ENCODE results near the gene CACNG8. TPM values are rescaled to one million over a fixed set of nuclear protein-coding genes. Genes with fewer than 3 reads are reported as not detected.
A peak's percentile ranks its signal among the peaks of the same experiment; 100 is the strongest.

CACNG8 gene
- polyA plus RNA-seq, 3 donors: 0.05 TPM; not detected in 2

GRCh38 chr19:53958168-53958571 is 4.6 kb upstream of the CACNG8 start:
- H3K27me3 ChIP-seq (ENCODE audit: control insufficient read depth in 2 of 2, insufficient read depth in 2 of 2, low read length in 2 of 2): peaks cover 60 to 72% of the 10 kb centered on the region in 2 donors
- no peaks in the 10 kb centered on the region for H3K36me3 ChIP-seq (replicated peaks in 1 of 2; ENCODE audit: control insufficient read depth in 1 of 2, insufficient read depth in 2 of 2, low read length in 2 of 2)
- no peaks in the 10 kb centered on the region for H4K20me1 ChIP-seq (ENCODE audit: insufficient read depth, low read length)
- H3K4me3 ChIP-seq (replicated peaks in 1 of 3; ENCODE audit: low read depth in 2 of 3, low read length in 3 of 3): no peak overlapping the region
- H3K4me3 Mint-ChIP-seq: peak overlapping the region in 1 of 2 donors; percentile 77
- peaks cover 11% of the 10 kb centered on the region for H3K4me1 Mint-ChIP-seq
- no peak overlapping the region for H3K27ac ChIP-seq (ENCODE audit: low read depth in 1 of 2, low read length in 2 of 2)
- no peak for DNase-seq
- no peak for TF ChIP-seq CTCF (IDR thresholded peaks at IDR 0.05)
- H3K9ac ChIP-seq (ENCODE audit: insufficient read depth, low read length, poor library complexity, severe bottlenecking): no peak overlapping the region
- H2AFZ ChIP-seq (ENCODE audit: insufficient read depth, low read depth, low read length, poor library complexity, severe bottlenecking): no peak overlapping the region
- no peaks in the 10 kb centered on the region for H3K79me2 ChIP-seq (ENCODE audit: insufficient read depth, low read length)
- H3K9me3 Mint-ChIP-seq: peaks cover 0 to 25% (median 12%) of the 10 kb centered on the region in 7 donors
- H3K36me3 Mint-ChIP-seq: peaks cover 5 to 6% of the 10 kb centered on the region in 2 donors
- no peak overlapping the region for H3K4me2 ChIP-seq (replicated peaks; ENCODE audit: extremely low read depth, low read length, poor library complexity, severe bottlenecking)
- H3K27me3 Mint-ChIP-seq (ENCODE audit: low read depth in 3 of 3): peaks cover 64 to 80% (median 76%) of the 10 kb centered on the region in 3 donors
- H3K4me1 ChIP-seq (ENCODE audit: control insufficient read depth in 1 of 2, insufficient read depth in 2 of 2, low read length in 2 of 2): peaks cover 0 to 7% of the 10 kb centered on the region in 2 donors
- H3K27ac Mint-ChIP-seq: no peak overlapping the region
- intact Hi-C loops (cut with micrococcal nuclease): no loop called here
- 10% methylated on average over 3 of the region's 14 CpGs for WGBS (ENCODE audit: insufficient coverage)
- peaks cover 0 to 16% of the 10 kb centered on the region in 2 donors for H3K9me3 ChIP-seq (replicated peaks in 1 of 2; ENCODE audit: control insufficient read depth in 1 of 2, insufficient read depth in 1 of 2, low read length in 2 of 2)

DNA sequence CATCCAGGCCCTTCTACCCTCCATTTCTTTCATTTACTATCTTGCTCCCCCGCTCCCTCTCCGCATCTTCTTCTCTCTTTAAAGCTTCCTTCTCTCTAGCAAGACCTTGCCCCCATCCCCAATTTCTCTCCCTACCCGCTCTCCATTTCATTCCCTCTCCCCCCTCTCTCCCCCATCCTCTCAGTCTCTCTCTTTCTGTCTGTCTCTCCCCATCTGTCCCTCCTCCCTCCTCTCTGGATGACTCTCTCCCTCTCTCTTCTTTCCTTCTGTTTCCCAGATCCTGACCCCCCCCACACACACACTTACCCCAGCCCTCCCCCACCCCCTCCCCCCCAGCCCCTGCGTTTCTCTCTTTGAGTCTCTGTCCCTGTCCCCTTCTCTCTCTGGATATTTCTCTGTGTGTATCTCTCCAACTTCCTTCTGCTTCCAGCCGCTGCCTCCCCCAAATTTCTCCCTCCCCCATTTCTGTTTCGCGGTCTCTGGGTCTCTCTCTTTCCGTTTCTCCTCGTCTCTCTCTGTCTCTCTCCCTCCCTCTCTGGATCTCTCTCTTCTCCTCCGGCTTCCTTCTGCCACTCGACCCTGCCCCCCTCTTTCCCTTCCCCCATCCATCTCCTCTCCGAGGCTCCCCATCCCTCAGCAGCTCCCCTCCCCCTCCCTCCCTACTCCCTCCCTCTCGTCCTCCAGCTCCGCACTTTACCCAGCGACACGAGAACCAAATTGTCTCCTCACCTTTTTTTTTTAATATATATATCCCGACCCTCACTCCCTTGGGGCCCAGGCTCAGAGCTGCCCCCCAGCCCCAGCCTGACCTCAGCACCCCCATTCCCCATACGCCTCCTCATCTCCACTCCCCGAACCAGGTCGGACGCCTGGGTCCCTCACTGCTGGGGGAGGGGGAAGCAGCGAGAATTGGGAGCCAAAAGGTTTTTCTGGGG is 3.6 kb upstream of the CACNG8 start:
- H3K79me2 ChIP-seq (ENCODE audit: insufficient read depth, low read length): no peaks in the 10 kb centered on the region
- H2AFZ ChIP-seq (ENCODE audit: insufficient read depth, low read depth, low read length, poor library complexity, severe bottlenecking): no peak overlapping the region
- TF ChIP-seq CTCF (IDR thresholded peaks at IDR 0.05): no peak
- H3K27ac ChIP-seq (ENCODE audit: low read depth in 1 of 2, low read length in 2 of 2): no peak overlapping the region
- DNase-seq: no peak
- Mint-ChIP-seq H3K27ac (no peak overlapping the region), H3K4me1 (peaks cover 11% of the 10 kb centered on the region), H3K36me3 (peaks cover 5 to 6% of the 10 kb centered on the region in 2 donors), H3K9me3 (peaks cover 0 to 30% (median 14%) of the 10 kb centered on the region in 7 donors), H3K4me3 (peak overlapping the region in 1 of 2 donors; percentile 89), H3K27me3 (ENCODE audit: low read depth in 3 of 3) (peaks cover 71 to 83% (median 82%) of the 10 kb centered on the region in 3 donors)
- H4K20me1 ChIP-seq (ENCODE audit: insufficient read depth, low read length): no peaks in the 10 kb centered on the region
- no peak overlapping the region for H3K9ac ChIP-seq (ENCODE audit: insufficient read depth, low read length, poor library complexity, severe bottlenecking)
- H3K4me3 ChIP-seq (replicated peaks in 1 of 3; ENCODE audit: low read depth in 2 of 3, low read length in 3 of 3): no peak overlapping the region
- peaks cover 0 to 7% of the 10 kb centered on the region in 2 donors for H3K4me1 ChIP-seq (ENCODE audit: control insufficient read depth in 1 of 2, insufficient read depth in 2 of 2, low read length in 2 of 2)
- H3K9me3 ChIP-seq (replicated peaks in 1 of 2; ENCODE audit: control insufficient read depth in 1 of 2, insufficient read depth in 1 of 2, low read length in 2 of 2): peaks cover 0 to 16% of the 10 kb centered on the region in 2 donors
- WGBS (ENCODE audit: insufficient coverage): under 1% methylated on average over 15 of the region's 22 CpGs
- H3K4me2 ChIP-seq (replicated peaks; ENCODE audit: extremely low read depth, low read length, poor library complexity, severe bottlenecking): no peak overlapping the region
- no peaks in the 10 kb centered on the region for H3K36me3 ChIP-seq (replicated peaks in 1 of 2; ENCODE audit: control insufficient read depth in 1 of 2, insufficient read depth in 2 of 2, low read length in 2 of 2)
- intact Hi-C loops (cut with micrococcal nuclease): no loop called here
- peaks cover 69 to 81% of the 10 kb centered on the region in 2 donors for H3K27me3 ChIP-seq (ENCODE audit: control insufficient read depth in 2 of 2, insufficient read depth in 2 of 2, low read length in 2 of 2)

Measured in CD14-positive monocyte (primary cell).